CD4-positive, alpha-beta T cell treated with Interleukin-17A for 1 hour (primary cell): ENCODE data around the gene LCNL1.
A peak's percentile ranks its signal among the peaks of the same experiment; 100 is the strongest.

Experiments
- DNase-seq: peaks from one replicate; pipeline ENCODE4 v3.0.0-alpha.2; 2020

Gene LCNL1

GRCh38 chr9:137013571-137013940 is 30.8 kb downstream of the LCNL1 start:
- DNase-seq = no peak

DNA sequence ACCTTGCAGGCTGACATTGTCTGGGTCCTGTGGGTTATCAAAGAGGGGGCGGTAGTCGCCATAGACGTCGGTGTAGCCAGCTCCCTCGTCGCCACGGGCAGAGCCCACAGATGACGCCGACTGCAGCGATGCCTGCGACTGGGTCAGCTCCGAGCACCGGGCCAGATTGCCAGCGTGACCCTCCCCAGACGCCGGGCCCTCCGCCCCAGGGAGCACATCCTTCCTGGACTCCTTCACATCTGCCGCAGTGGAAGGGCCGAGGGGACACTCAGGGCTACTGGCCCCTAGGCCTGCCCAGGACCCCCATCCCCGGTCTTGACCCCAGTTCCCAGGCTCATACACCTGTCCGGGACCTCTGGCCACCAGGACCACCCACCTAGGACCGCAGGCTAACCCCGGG is 31.4 kb downstream of the LCNL1 start:
- no peak for DNase-seq

- DNase-seq = no peak
Observed at GRCh38 chr9:137014776-137015539, 32.2 kb downstream of the LCNL1 start.

DNA sequence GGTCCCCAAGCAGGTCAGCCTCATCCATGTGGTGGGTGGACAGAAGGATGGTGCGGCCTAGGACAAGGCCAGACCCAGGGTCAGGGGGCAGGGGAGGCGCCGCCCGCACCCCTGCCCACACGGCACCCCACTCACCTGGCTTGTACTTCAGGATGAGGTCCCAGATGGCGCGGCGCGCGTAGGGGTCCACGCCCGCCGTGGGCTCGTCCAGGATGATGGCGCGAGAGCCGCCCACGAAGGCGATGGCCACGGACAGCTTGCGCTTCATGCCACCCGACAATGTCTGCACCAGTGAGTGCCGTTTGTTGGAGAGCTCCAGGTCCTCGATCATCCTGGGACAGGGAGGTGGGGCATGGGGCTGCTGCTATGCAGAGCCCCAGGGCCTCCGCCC is 32.7 kb downstream of the LCNL1 start:
- no peak for DNase-seq

DNA sequence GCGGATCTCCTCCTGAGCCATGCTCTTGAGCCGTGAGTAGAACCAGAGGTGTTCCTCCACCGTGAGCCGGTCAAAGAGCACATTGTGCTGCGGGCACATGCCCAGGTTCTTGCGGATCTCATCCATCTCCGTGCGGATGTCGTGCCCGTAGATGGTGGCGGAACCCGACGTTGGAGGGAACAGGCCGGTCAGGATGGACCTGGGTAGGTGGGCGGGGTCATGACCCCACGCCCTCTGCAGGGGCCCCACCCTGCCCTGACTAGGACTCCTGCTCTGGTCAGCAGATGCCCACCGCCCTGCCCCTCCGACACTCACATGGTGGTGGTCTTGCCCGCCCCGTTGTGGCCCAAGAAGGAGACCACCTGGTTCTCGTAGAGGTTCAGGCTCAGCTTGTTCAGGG is 33.2 kb downstream of the LCNL1 start:
- DNase-seq = no peak

GRCh38 chr9:137016436-137016835 is 33.6 kb downstream of the LCNL1 start:
- DNase-seq = no peak

DNA sequence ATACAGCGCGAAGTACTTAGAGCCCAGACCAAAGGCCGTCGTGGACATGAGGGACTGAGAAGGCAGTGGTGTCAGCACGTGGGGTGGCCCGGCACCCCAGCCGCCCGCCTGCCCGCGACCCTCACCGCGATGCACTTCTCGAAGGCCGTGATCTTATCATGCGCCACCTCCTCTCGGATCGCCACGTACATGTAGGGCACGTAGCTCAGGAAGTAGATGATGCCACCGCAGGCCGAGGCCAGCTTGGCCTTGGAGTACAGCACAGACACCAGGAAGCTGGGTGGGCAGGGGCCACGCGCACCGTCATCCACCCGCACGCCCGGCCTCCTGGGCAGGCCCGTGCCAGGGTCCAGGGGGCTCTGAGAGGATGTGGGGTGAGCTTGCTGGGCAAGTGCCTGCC is 34.3 kb downstream of the LCNL1 start:
- DNase-seq = no peak

GRCh38 chr9:137017791-137018497 is 35.2 kb downstream of the LCNL1 start:
- no peak for DNase-seq

- DNase-seq = no peak
Observed at GRCh38 chr9:137018761-137019559, 36.2 kb downstream of the LCNL1 start.

- no peak for DNase-seq
Observed at GRCh38 chr9:137019891-137020683, 37.3 kb downstream of the LCNL1 start.

GRCh38 chr9:137020771-137021567 is 38.2 kb downstream of the LCNL1 start:
- no peak for DNase-seq

DNA sequence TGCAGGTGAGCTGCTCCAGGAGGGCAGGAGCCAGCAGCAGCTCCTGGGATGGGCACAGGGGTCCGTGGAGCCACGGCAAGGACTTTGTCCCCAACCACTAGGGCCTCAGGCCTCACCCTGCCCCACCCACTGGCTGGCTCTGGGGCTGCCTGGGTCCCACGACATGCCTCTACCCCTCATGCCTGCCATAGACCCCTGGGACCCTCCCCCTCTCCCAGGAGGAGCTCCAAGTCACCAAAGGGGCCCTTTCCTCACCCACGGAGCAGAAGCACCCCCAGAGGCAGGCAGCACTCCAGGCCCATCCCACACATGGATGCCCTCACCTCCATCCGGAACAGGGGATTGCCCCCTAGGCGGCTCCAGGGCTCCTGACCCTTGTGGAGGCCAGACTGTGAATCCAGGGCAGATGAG is 38.8 kb downstream of the LCNL1 start:
- DNase-seq = no peak

DNA sequence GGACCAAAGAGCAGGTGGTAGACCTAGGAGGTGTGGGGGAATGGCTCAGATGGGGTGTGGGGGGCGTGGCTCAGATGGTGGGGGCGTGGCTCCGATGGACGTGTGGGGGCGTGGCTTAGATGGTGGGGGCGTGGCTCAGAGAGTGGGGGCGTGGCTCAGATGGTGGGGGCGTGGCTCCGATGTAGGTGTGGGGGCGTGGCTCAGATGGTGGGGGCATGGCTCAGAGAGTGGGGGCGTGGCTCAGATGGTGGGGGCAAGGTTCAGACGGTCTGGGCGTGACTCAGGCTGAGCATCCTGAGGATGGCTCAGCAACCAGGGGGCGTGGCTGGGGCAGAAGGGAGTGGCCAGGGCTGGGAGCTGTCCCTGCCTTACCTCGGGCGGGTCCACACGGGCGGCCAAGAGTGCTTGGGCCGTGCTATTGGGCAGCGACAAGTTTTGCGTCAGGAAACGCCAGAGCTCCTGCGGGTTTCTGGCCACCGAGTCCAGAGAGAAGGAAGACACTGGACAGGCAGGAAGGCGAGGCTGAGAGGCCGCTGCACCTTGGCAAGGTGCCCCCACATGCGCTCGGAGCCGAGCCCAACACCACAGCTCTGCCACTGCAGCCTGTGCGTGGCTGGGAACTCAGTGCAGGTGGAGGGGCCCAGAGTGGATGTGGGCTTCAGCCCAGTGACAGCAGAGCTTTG is 39.3 kb downstream of the LCNL1 start:
- peak; percentile 78 for DNase-seq

DNA sequence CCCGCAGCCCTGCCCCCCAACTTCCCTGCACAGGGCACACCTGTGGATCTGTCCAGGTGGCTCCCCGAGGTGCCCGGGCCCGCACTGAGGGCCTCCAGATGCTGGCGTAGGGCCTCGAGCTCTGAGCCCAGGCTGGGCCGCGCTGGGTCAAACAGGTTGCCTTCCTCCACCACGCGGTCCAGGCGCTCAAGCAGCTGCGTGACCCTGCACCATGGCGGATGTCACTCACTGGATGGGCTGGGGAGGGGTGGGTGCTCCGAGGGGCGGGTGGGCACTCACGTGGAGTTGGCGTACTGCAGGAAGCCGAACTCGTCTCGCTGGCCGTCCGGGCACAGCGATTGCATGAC is 39.8 kb downstream of the LCNL1 start:
- no peak for DNase-seq

DNA sequence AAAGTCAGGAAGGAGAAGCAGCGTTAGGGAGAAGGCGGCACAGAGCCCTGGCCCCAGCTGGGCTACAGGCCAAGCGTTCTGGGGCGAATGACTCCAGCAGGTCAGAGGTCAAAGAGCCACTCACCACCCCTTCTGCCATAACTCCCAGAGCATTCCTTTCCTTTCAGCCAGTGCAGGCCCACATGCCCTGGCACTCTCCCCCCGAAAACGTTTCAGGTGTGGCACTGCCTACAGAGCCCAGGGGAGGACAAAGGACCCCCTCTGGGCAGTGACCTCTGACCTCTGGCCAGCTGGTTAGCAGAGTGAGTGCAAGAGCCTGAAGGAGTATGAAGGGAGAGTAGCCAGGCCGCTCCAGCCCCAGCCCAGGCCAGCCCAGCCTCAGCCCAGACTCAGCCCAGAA is 40.4 kb downstream of the LCNL1 start:
- no peak for DNase-seq

GRCh38 chr9:137023583-137023991 is 40.8 kb downstream of the LCNL1 start:
- no peak for DNase-seq

GRCh38 chr9:137025517-137025966 is 42.7 kb downstream of the LCNL1 start:
- DNase-seq = no peak

DNA sequence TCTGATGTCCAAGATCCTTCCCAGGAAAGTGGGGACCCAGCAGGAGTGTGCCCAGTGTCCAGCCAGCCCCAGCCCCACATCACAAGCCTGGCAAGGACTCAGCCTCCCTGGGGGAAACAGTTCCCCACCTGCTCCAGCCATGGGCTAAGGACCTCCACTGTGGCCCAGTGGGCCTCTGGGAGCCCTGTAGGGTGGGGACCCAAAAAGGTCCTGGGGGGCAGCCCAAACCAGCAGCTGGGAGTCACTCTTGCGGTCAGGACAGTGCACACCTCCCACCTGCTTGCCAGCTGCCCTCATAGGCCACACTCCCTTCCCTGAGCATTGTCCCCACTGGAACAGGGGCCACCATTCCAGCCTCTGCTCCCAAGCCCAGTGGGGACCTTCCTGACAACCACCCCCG is 43.6 kb downstream of the LCNL1 start:
- DNase-seq = no peak

- no peak for DNase-seq
Observed at GRCh38 chr9:137026828-137027227, 44.0 kb downstream of the LCNL1 start.

GRCh38 chr9:137027369-137028262 is 44.8 kb downstream of the LCNL1 start, which contains the start of gene ABCA2:
Gene ABCA2 (minus strand): TSS chr9:137028237. CDS start chr9:137028140, 97 bp downstream.
- no peak for DNase-seq
